Measurements from ENCODE around the gene MYL6. TPM values are rescaled to one million over a fixed set of nuclear protein-coding genes. Genes with fewer than 3 reads are reported as not detected.

The MYL6 gene
- total RNA-seq, 4 donors from 2014 or later, result 773 to 1,142 (median 915) TPM

- Histone ChIP-seq H3K27ac (peak overlapping the region; percentile 98), H3K36me3 (peaks cover 56% of the 10 kb centered on the region), H3K4me3 (peak overlapping the region; percentile 91), H3K4me1 (peaks cover 49% of the 10 kb centered on the region), H3K9me3 (no peaks in the 10 kb centered on the region), H3K27me3 (no peaks in the 10 kb centered on the region)
- no peak for DNase-seq (ENCODE audit: low spot score in 2 of 2)
- WGBS, result 34% methylated on average over 7 of the region's 7 CpGs
- TF ChIP-seq POLR2A (IDR thresholded peaks at IDR 0.05), result no peak
- TF ChIP-seq EP300 (IDR thresholded peaks at IDR 0.05), result no peak
- no peak for TF ChIP-seq POLR2AphosphoS5 (IDR thresholded peaks at IDR 0.05)
- TF ChIP-seq, protein P1, sequence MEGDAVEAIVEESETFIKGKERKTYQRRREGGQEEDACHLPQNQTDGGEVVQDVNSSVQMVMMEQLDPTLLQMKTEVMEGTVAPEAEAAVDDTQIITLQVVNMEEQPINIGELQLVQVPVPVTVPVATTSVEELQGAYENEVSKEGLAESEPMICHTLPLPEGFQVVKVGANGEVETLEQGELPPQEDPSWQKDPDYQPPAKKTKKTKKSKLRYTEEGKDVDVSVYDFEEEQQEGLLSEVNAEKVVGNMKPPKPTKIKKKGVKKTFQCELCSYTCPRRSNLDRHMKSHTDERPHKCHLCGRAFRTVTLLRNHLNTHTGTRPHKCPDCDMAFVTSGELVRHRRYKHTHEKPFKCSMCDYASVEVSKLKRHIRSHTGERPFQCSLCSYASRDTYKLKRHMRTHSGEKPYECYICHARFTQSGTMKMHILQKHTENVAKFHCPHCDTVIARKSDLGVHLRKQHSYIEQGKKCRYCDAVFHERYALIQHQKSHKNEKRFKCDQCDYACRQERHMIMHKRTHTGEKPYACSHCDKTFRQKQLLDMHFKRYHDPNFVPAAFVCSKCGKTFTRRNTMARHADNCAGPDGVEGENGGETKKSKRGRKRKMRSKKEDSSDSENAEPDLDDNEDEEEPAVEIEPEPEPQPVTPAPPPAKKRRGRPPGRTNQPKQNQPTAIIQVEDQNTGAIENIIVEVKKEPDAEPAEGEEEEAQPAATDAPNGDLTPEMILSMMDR (IDR thresholded peaks at IDR 0.05), result no peak
These were observed 2.1 kb downstream of the MYL6 start for GRCh38 chr12:56160193-56160763.

DNA sequence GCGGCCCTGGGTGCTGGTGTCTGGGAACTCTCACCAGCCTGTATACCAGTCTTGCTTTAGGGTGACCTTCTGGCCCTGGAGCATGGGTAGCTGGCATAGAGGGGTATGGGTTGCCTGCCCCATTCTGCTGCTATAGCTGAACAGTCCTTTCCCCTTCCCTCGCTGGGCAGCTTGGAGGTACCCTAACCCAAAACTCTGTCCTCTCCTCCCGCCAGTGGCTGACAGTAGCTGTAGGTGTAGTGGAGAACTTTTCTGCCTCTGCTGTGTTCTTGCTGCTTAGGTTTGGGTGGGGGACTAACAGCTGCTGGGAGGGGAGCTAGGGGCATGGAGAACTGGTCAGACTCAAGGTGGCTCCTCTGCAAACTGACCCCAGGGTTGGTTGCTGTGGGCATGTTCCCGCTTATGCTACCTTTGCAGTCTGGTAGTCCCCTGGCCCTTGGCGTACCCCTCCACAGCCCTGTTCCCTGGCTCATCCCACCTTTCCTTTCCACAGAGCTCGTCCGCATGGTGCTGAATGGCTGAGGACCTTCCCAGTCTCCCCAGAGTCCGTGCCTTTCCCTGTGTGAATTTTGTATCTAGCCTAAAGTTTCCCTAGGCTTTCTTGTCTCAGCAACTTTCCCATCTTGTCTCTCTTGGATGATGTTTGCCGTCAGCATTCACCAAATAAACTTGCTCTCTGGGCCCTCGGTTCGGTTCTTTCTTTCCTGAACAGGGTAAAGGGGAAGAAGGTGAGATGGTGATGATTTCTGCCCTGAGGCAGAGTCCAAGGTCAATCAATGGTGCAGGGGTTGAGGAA lies 2.9 kb downstream of the MYL6 start:
- Histone ChIP-seq H3K9me3 (no peaks in the 10 kb centered on the region), H3K27ac (peak overlapping the region; percentile 98), H3K36me3 (peaks cover 62% of the 10 kb centered on the region), H3K4me3 (peak overlapping the region; percentile 91), H3K27me3 (no peaks in the 10 kb centered on the region), H3K4me1 (peaks cover 49% of the 10 kb centered on the region)
- TF ChIP-seq POLR2A (IDR thresholded peaks at IDR 0.05), result no peak
- no peak for TF ChIP-seq POLR2AphosphoS5 (IDR thresholded peaks at IDR 0.05)
- TF ChIP-seq, protein P1 (IDR thresholded peaks at IDR 0.05), result no peak
- TF ChIP-seq EP300 (IDR thresholded peaks at IDR 0.05), result no peak
- WGBS, result 80% methylated on average over 11 of the region's 11 CpGs
- DNase-seq (ENCODE audit: low spot score in 2 of 2), result no peak

GRCh38 chr12:56161690-56162351 lies 3.7 kb downstream of the MYL6 start:
- Histone ChIP-seq H3K9me3 (no peaks in the 10 kb centered on the region), H3K4me3 (no peak overlapping the region), H3K27ac (no peak overlapping the region), H3K36me3 (peaks cover 69% of the 10 kb centered on the region), H3K27me3 (no peaks in the 10 kb centered on the region), H3K4me1 (peaks cover 46% of the 10 kb centered on the region)
- 71% methylated on average over 10 of the region's 10 CpGs for WGBS
- TF ChIP-seq, protein P1 (IDR thresholded peaks at IDR 0.05), result no peak
- TF ChIP-seq POLR2AphosphoS5 (IDR thresholded peaks at IDR 0.05) (no peak), POLR2A (IDR thresholded peaks at IDR 0.05) (no peak), EP300 (IDR thresholded peaks at IDR 0.05) (no peak)
- no peak for DNase-seq (ENCODE audit: low spot score in 2 of 2)

DNA sequence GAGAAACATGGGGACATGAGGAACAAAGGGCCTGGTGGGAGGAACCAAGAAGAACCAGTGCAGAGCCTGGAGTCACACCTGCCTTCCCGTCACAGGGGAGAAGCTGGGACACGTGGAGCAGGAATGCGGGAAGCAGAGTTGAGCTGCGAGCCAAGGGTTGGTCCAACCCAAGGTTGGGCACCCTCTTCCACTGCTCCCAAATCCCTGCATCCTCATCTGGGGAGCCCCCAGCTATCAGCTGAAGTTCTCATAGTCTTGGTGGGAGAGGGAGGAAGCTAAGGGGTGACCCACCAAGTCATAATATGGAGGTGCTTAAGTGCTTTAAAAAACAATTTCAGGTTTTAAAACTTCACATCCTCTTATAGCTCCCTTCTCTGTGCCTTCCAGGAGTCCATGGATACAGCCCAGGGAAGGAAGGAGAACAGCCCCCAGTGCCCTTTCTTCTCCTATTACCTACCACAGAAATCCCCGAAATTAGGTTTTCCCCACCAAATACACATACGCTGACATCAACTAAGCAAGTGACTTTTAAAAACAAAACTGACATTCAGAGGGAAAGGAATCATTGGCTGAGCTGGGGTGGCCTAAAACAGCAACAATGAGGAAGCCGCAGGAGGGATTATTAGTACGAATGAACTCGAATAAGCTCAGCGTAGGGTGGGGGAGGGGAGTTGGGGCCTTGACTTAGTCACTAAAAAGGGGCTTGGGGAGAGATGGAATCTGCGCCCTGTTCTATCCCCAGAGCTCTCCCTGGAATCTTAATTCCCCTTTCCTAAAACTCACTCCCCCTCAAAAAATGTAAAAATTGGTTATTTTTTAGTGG lies 4.5 kb downstream of the MYL6 start:
- H3K27me3 ChIP-seq, result no peaks in the 10 kb centered on the region
- WGBS, result 56% methylated on average over 11 of the region's 11 CpGs
- H3K27ac ChIP-seq, result no peak overlapping the region
- TF ChIP-seq POLR2AphosphoS5 (IDR thresholded peaks at IDR 0.05), result no peak
- no peak for TF ChIP-seq POLR2A (IDR thresholded peaks at IDR 0.05)
- TF ChIP-seq, protein P1 (IDR thresholded peaks at IDR 0.05), result no peak
- TF ChIP-seq EP300 (IDR thresholded peaks at IDR 0.05), result no peak
- H3K9me3 ChIP-seq, result no peaks in the 10 kb centered on the region
- H3K36me3 ChIP-seq, result peaks cover 78% of the 10 kb centered on the region
- peaks cover 38% of the 10 kb centered on the region for H3K4me1 ChIP-seq
- no peak overlapping the region for H3K4me3 ChIP-seq
- DNase-seq (ENCODE audit: low spot score in 2 of 2), result no peak

All from suprapubic skin (tissue), 4 donors.